Spinal cord (tissue), 10 donors: Measurements from ENCODE around the gene CALCOCO1. TPM values are rescaled to one million over a fixed set of nuclear protein-coding genes. Genes with fewer than 3 reads are reported as not detected.

Source experiments
- DNase-seq, 6 donors: peaks; one replicate each; pipeline versions ENCODE4 v3.0.0 to v3.0.0-alpha.2; 2013 to 2015; ENCODE audit warnings: low spot score in 6 of 6, low read depth in 4 of 6
- H3K27ac ChIP-seq: one replicate; pipeline ENCODE4 v1.5.1; 2013; ENCODE audit warnings: low read depth, low read length, control low read depth
- H3K27me3 ChIP-seq: one replicate; pipeline ENCODE4 v1.6.1; 2013; ENCODE audit warnings: low read length; ENCODE audit not compliant: control insufficient read depth, insufficient read depth
- H3K36me3 ChIP-seq: one replicate; pipeline ENCODE4 v1.6.1; 2013; ENCODE audit warnings: low read length; ENCODE audit not compliant: control insufficient read depth, insufficient read depth
- H3K4me1 ChIP-seq: one replicate; pipeline ENCODE4 v1.6.1; 2013; ENCODE audit warnings: low read length; ENCODE audit not compliant: control insufficient read depth, insufficient read depth
- H3K4me3 ChIP-seq: one replicate; pipeline ENCODE4 v1.5.1; 2013; ENCODE audit warnings: low read depth, low read length, control low read depth
- H3K9me3 ChIP-seq: one replicate; pipeline ENCODE4 v1.6.1; 2013; ENCODE audit warnings: low read length; ENCODE audit not compliant: control insufficient read depth, insufficient read depth
- WGBS: methylation state at CpG from one replicate; pipeline ENCODE4 v1.1.5; 2013; ENCODE audit warnings: missing lambda C conversion rate; ENCODE audit not compliant: insufficient coverage; 5-methylcytosine and 5-hydroxymethylcytosine counted together
- polyA plus RNA-seq, 2 donors: library from polyadenylated mRNA; unstranded; fragments of 120-200 nt; gene quantifications; one replicate each; pipeline ENCODE4 v1.2.1, GENCODE V29; 2013; ENCODE audit not compliant: insufficient read length in 2 of 2
- total RNA-seq, 2 donors: library from RNA; depleted of rRNA in 1 of 2; stranded (reverse); fragments of 120-200 nt in 1 of 2; fragments of >200 nt in 1 of 2; gene quantifications; one replicate each; pipeline versions ENCODE4 v1.2.3 to v1.2.4, GENCODE V29; 2013 to 2014
- donor health status: healthy.

CALCOCO1 gene
- total and polyA plus RNA-seq, 4 donors, result 55.5 to 205 (median 103) TPM

DNA sequence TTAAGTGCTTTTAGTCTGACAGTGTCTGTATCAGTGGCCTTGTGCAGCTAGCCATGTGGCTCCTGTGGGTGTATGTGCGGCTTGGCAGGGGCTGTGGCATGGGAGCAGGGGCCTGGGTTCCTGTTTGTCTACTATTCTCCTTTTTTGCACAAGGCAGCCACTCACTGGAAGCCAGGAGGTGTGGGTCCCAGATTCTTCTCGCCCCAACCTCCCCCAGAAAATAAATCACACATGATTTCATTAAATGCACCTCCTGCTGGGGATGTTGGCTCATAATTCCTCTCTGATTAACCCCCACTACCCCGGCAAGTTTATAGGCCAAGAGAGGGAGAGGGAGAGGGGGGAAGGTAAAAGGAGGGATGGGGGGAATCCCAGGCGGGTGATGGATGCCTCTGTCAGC lies 17.6 kb downstream of the CALCOCO1 start:
- Histone ChIP-seq H3K27me3 (no peaks in the 10 kb centered on the region), H3K27ac (no peak overlapping the region), H3K9me3 (no peaks in the 10 kb centered on the region), H3K36me3 (peaks cover 33% of the 10 kb centered on the region), H3K4me1 (peaks cover 21% of the 10 kb centered on the region), H3K4me3 (no peak overlapping the region)
- WGBS, result 14% methylated on average over 1 of the region's 4 CpGs
- DNase-seq, result peak in 2 of 6 donors; percentile 41 to 89

DNA sequence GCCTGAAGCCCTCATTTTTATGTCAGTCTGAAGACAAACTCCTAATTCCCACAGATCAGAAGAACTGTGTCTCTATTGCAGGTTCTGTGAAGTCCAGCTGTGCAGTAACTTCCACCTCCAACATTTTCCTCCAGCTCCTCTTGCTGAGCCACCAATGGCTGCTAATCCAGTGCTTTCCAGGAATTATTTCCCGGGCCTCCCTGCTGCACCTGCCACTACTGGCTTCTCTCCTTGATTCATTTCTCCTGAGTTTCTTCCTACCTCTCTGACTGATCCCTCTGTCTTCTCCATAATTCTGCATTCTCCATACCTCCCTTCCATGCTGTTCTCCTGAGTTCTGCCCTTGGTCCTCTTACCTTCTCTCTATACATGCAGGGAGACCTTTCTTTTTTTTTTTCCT lies 21.2 kb downstream of the CALCOCO1 start:
- no peaks in the 10 kb centered on the region for H3K27me3 ChIP-seq

DNA sequence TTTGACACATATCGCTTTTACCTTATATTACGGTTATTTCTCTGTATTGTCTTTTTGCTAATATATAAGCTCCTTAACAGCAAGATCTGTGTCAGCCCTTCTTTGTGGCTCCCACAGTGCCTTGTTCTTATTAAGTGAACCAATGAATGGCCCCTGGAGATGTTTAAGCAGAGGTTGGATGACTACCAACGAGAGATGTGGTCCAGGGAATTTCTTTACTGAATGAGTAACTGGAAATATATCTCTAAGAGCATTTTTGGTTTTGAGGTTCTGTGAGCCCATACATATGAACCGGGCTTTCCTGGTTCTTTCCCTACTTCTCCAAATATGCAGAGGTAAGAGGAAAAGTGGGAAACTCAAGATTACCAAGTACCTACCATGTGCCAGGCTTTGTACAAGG lies 23.5 kb downstream of the CALCOCO1 start:
- H3K27ac ChIP-seq, result no peak overlapping the region
- no CpG with 5 or more reads among the region's 4 CpGs for WGBS

More for the DNA sequence above, 21.2 kb downstream of the CALCOCO1 start:
- Histone ChIP-seq H3K27ac (no peak overlapping the region), H3K4me1 (peaks cover 16% of the 10 kb centered on the region), H3K4me3 (no peak overlapping the region), H3K36me3 (no peaks in the 10 kb centered on the region), H3K9me3 (no peaks in the 10 kb centered on the region)
- WGBS, result 71% methylated on average over 1 of the region's 1 CpG
- DNase-seq, result no peak

DNA sequence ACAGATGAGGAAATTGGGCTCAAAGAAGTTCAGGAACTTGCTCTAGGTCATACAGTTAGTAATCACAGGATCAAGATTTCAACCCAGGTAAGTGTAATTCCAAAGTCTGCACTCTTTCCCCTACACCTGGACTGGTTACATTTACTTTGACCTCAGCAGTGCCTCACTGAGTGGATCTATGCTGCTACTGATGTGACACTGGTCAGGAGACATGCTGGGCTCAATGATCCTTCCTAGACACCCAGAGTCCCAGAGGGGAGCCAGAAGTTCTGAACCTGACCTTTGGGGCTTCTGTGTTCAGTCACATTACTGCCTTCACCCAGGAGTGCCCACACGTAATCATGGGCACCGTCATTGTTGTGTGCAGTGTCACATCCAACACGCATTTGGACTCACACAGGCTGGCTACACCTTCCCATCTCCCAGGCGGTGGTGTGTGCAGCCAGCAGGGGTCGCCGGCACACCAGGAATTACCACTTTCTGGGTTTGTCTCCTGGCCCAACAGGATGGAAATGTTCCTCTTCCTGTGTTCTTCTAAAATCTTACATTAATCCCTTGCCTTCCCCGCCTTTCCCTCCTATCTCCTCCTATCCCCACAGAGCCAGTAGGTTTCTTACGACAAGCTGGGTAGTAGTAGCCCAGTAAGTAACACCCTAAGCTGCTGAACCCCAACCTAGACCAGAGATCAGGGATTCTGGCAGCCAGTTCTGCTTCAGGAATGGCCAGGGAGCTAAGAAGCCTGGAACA lies 25.6 kb downstream of the CALCOCO1 start:
- Histone ChIP-seq H3K36me3 (no peaks in the 10 kb centered on the region), H3K27ac (no peak overlapping the region), H3K27me3 (peaks cover 22% of the 10 kb centered on the region), H3K9me3 (no peaks in the 10 kb centered on the region), H3K4me1 (peaks cover 13% of the 10 kb centered on the region), H3K4me3 (no peak overlapping the region)
- DNase-seq, result peak in 5 of 6 donors; percentile 44 to 94 (median 75)
- 1% methylated on average over 8 of the region's 8 CpGs for WGBS

More for the DNA sequence above, 23.5 kb downstream of the CALCOCO1 start:
- Histone ChIP-seq H3K27me3 (peaks cover 8% of the 10 kb centered on the region), H3K4me1 (peaks cover 6% of the 10 kb centered on the region), H3K36me3 (no peaks in the 10 kb centered on the region), H3K4me3 (no peak overlapping the region), H3K9me3 (no peaks in the 10 kb centered on the region)
- DNase-seq, result no peak

DNA sequence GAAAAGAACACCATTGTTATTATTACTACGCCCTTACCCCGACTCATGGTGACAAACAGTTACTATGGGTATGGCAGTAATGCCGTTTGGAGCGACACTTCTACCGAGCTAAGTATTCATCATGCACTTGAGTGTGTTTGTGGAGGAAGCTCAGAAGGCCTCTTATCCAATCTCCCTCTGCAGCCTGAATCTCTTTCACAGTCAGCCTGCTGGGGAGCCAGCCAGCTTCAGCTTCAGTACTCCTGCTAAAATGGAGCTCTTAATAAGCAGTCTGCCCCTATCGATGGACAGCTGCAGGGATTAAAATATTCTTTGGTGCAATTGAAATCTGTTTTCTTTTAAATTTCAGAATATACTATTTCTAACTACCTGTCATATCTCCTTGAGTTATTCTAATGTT lies 26.7 kb downstream of the CALCOCO1 start:
- DNase-seq, result peak in 2 of 6 donors; percentile 65 to 88
- Histone ChIP-seq H3K27me3 (peaks cover 32% of the 10 kb centered on the region), H3K27ac (peak overlapping the region; percentile 40), H3K36me3 (no peaks in the 10 kb centered on the region), H3K4me3 (no peak overlapping the region), H3K4me1 (peaks cover 22% of the 10 kb centered on the region), H3K9me3 (no peaks in the 10 kb centered on the region)
- no CpG with 5 or more reads among the region's 6 CpGs for WGBS

DNA sequence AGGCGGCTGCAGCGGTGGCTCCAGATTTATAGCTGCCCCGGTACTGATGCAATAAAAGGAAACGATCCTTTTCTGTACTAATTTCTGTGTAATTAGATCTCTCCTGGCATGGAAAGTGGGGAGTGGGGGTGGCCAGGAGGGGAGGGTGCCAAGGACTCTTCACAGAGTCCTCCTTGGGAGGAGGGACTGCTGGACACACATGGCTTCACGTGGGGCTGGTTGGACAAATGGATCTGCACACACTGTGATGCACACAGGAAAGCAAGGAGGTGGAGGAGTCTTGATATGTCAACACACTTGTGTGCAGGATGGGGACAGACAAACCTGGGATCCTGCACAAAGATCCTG lies 27.6 kb downstream of the CALCOCO1 start:
- 25% methylated on average over 3 of the region's 5 CpGs for WGBS
- H3K4me3 ChIP-seq, result no peak overlapping the region
- peaks cover 32% of the 10 kb centered on the region for H3K4me1 ChIP-seq
- H3K27ac ChIP-seq, result no peak overlapping the region
- no peak for DNase-seq
- no peaks in the 10 kb centered on the region for H3K36me3 ChIP-seq
- H3K27me3 ChIP-seq, result peaks cover 41% of the 10 kb centered on the region
- no peaks in the 10 kb centered on the region for H3K9me3 ChIP-seq

DNA sequence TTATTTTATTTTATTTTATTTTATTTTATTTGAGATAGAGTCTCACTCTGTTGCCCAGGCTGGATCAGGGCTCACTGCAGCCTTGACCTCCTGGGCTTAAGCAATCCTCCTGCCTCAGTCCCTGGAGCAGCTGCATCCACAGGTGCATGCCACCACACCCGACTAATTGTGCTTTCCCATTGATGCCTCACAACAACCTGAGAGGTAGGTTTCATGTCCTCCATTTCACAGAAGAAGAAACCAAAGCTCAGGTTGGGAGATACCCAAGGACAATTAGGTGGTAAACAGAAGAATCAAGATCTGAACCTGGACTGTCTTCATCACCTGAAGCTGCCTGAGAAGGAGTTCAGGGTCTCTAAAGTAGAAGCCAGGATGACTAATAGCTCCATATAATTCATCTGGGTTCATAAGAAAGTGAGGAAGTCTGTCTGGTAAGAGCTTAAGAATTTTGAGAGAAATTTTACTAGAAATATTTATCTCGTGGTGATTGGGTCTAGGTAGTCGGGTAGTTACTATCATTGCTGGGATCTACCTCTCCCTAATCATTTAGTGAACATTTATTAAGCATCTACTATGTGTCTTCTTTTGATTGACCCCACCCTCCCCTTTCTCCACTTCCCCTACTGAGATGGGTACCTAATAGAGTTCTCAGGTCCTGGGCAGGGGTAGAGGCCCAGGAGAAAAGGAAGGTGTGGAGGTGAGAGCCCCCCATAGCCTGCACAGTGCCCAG lies 28.1 kb downstream of the CALCOCO1 start:
- WGBS, result no CpG with 5 or more reads among the region's 3 CpGs
- Histone ChIP-seq H3K27ac (no peak overlapping the region), H3K9me3 (no peaks in the 10 kb centered on the region), H3K27me3 (peaks cover 47% of the 10 kb centered on the region), H3K36me3 (no peaks in the 10 kb centered on the region), H3K4me1 (peaks cover 32% of the 10 kb centered on the region), H3K4me3 (no peak overlapping the region)
- DNase-seq, result no peak

DNA sequence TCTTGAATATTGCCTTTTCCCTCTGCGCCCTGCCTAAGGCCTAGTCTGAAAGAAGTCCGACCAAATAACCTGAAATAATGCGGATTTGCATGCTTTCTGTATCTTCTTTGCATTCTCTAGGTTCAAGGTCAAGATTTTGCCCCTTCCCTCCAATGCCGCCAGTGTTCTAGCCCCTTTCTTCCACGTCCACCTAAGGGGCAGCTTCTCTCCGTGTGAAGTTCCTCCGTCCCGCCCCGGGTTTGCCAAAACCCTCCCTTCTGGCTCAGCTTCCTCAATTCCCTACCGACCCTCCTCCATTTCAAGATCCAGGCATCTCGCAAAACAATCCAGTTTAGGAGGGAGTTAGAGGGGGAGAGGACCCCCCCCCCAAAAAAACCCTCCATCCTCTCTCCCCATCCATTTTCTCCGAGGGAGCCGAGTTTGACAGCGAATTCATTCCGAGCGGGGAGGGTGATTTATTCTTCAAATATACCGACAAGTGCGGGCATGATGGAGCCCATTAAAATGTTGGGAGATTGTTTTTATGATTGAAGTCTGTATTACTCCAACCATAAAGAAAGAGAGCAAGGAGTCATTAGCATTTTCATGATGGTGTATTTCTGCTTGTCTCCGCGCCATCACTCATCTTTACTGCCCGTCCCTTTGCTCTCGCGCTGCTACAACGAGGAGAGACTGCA lies 30.5 kb downstream of the CALCOCO1 start:
- 14% methylated on average over 9 of the region's 24 CpGs for WGBS
- Histone ChIP-seq H3K9me3 (no peaks in the 10 kb centered on the region), H3K4me3 (peak overlapping the region; percentile 38), H3K36me3 (no peaks in the 10 kb centered on the region), H3K27ac (peak overlapping the region; percentile 16), H3K4me1 (peaks cover 29% of the 10 kb centered on the region), H3K27me3 (peaks cover 51% of the 10 kb centered on the region)
- peak in 1 of 6 donors; percentile 94 for DNase-seq

DNA sequence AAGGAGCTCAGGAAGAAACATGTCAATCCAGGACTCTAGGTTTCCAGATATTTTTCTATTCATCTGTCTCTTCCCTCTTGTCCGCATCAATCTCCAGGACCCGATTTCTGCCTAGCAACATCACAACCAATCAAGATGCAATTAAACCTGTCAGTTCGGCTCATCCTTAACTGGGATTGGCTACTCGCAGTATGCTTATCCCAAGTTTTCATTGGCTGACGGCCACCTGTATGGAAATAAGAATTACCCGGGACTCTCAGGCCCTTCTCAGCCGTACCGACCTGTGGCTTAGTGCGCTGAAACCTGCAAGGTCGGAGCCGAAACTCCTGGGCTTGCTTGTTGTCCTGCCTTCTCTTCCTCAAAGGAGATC lies 31.0 kb downstream of the CALCOCO1 start:
- no peaks in the 10 kb centered on the region for H3K36me3 ChIP-seq
- WGBS, result under 1% methylated on average over 11 of the region's 11 CpGs
- H3K4me1 ChIP-seq, result peaks cover 29% of the 10 kb centered on the region
- H3K27ac ChIP-seq, result peak overlapping the region; percentile 16
- H3K9me3 ChIP-seq, result no peaks in the 10 kb centered on the region
- H3K27me3 ChIP-seq, result peaks cover 51% of the 10 kb centered on the region
- DNase-seq, result peak in 5 of 6 donors; percentile 78 to 98 (median 89)
- peak overlapping the region; percentile 38 for H3K4me3 ChIP-seq
